BE2C (cell line): ENCODE data around the gene HTT-AS.
"Not testable (repeated sequence)": the region's sequence is repeated elsewhere in the genome, so short reads cannot be mapped to it uniquely, and the experiment has no call there.

Experiments
- DNase-seq: peaks from one replicate; pipeline ENCODE4 v3.0.0-alpha.2; 2020
- H3K27me3 ChIP-seq: fragments of 250-450 bp; sonication (Bioruptor Pico); 2 replicates; pipeline ENCODE4 v1.5.1; 2020; ENCODE audit warnings: mild to moderate bottlenecking
- H3K36me3 ChIP-seq: fragments of 250-450 bp; sonication (Bioruptor Pico); 2 replicates; pipeline ENCODE4 v1.5.1; 2020; ENCODE audit warnings: mild to moderate bottlenecking
- H3K4me1 ChIP-seq: fragments of 250-450 bp; sonication (Bioruptor Pico); 2 replicates; pipeline ENCODE4 v1.5.1; 2020
- H3K4me3 ChIP-seq: 2 replicates; pipeline ENCODE4 v1.5.1; 2011; ENCODE audit warnings: low read depth, low read length
- H3K9me3 ChIP-seq: fragments of 250-450 bp; sonication (Bioruptor Pico); 2 replicates; pipeline ENCODE4 v1.5.1; 2020
- TF ChIP-seq, protein P1 (sequence below): IDR thresholded peaks from 2 replicates; pipeline ENCODE4 v1.5.1; 2012; ENCODE audit warnings: mild to moderate bottlenecking, low read depth, low read length

The HTT-AS gene

DNA sequence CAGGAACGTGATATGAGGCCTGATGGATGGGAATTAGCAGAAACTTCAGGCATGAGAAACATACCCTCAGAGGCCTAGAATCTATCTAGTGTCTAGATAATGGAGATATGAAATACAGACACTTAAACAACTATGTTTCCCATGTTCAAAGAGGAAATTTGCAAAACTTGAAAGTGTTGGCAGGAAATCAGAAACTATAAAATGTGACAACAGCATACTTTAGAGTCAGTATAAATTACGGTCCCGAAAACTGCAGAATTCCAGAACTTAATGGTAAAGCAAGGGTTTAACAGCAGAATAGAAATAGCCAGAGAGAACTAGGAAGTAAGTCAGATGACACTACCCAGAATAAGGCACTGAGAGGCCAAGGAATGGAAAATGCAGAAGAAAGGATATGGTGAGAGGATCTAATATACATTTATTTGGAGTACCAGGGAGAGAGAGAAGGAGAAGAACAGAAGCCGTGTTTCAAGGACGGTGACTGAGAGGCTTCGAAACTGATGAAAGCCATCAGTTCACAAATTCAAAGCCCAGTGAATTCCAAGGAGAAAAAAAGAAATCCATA lies 7.4 kb downstream of the HTT-AS start:
- Histone ChIP-seq H3K4me3 (no peak overlapping the region), H3K4me1 (no peaks in the 10 kb centered on the region), H3K27me3 (no peaks in the 10 kb centered on the region), H3K9me3 (no peaks in the 10 kb centered on the region), H3K36me3 (no peaks in the 10 kb centered on the region)
- DNase-seq: no peak
- TF ChIP-seq, protein P1, sequence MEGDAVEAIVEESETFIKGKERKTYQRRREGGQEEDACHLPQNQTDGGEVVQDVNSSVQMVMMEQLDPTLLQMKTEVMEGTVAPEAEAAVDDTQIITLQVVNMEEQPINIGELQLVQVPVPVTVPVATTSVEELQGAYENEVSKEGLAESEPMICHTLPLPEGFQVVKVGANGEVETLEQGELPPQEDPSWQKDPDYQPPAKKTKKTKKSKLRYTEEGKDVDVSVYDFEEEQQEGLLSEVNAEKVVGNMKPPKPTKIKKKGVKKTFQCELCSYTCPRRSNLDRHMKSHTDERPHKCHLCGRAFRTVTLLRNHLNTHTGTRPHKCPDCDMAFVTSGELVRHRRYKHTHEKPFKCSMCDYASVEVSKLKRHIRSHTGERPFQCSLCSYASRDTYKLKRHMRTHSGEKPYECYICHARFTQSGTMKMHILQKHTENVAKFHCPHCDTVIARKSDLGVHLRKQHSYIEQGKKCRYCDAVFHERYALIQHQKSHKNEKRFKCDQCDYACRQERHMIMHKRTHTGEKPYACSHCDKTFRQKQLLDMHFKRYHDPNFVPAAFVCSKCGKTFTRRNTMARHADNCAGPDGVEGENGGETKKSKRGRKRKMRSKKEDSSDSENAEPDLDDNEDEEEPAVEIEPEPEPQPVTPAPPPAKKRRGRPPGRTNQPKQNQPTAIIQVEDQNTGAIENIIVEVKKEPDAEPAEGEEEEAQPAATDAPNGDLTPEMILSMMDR: no peak

DNA sequence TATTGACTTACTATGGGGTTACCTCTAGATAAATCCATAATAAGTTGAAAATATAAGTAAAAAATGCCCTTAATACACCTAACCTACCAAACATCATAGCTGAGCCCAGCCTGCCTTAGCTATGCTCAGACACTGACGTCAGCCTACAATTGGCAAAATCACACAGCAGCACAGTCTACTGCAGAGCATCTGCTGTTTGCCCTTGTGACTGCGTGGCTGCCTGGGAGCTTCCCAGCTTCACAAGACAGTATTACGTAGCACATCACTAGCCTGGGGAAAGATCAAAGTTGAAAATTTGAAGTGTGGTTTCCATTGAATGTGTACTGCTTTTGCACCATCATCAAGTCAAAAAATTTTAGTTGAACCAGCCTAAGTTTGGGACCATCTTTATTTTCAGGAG lies 8.8 kb downstream of the HTT-AS start:
- Histone ChIP-seq H3K4me1 (no peaks in the 10 kb centered on the region), H3K9me3 (no peaks in the 10 kb centered on the region), H3K36me3 (no peaks in the 10 kb centered on the region), H3K4me3 (no peak overlapping the region), H3K27me3 (no peaks in the 10 kb centered on the region)
- TF ChIP-seq, protein P1: no peak
- no peak for DNase-seq

DNA sequence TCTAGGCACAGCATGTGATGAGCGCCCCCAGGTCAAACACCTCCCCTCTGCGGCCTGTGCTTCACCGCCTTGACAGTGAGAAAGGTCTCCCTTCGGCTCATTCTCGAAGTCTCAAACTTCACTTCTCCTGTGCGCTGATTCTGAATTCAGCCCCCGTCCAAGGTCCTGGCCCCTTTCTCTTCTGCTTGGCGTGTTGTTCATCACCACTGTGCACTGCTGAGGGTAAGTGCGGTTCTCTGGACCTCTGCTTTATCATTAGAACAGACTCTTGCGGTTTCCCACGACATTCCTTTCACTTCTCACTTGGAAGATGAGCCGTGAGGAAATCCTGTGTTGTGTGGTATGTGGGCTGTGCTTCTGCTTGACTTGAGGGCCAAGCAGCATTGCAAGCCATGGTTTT lies 11.9 kb downstream of the HTT-AS start:
- H3K4me1 ChIP-seq: no peaks in the 10 kb centered on the region
- no peaks in the 10 kb centered on the region for H3K9me3 ChIP-seq
- TF ChIP-seq, protein P1: no peak
- no peak overlapping the region for H3K4me3 ChIP-seq
- DNase-seq: no peak
- H3K36me3 ChIP-seq: no peaks in the 10 kb centered on the region
- no peaks in the 10 kb centered on the region for H3K27me3 ChIP-seq

DNA sequence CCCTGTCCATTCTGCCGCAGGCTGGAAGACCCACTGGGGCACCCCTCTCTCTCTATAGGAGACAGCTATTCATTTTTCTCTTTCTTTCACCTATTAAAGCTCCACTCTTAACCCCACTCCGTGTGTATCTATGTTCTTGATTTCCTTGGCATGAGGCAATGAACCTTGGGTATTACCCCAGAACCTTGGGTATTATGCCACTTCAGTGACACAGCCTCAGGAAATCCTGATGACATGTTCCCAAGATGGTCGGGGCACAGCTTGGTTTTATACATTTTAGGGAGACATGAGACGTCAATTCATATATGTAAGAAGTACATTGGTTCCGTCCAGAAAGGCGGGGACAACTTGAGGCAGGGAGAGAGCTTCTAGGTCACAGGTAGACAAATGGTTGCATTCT lies 13.4 kb downstream of the HTT-AS start:
- H3K4me1 ChIP-seq: no peaks in the 10 kb centered on the region
- no peaks in the 10 kb centered on the region for H3K36me3 ChIP-seq
- no peak for DNase-seq
- H3K4me3 ChIP-seq: no peak overlapping the region
- H3K9me3 ChIP-seq: no peaks in the 10 kb centered on the region
- no peaks in the 10 kb centered on the region for H3K27me3 ChIP-seq
- TF ChIP-seq, protein P1: no peak

DNA sequence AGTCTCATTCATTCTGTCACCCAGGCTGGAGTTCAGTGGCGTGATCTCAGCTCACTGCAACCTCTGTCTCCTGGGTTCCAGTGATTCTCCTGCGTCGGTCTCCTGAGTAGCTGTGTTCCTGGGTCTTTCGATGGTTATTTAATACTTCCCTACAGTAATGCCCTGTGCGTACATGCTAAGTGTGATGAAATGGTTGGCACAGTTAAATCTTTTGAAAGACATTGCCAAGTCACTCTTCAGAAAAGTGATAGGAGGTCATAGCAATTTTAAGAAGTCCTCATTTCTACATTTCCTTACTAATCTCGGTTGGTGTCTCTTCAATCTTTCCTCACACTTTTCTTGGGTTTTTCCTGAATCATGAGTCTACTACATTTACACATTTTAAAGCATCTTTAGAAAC lies 14.4 kb downstream of the HTT-AS start:
- no peak for DNase-seq
- H3K27me3 ChIP-seq: no peaks in the 10 kb centered on the region
- TF ChIP-seq, protein P1: no peak
- H3K4me3 ChIP-seq: no peak overlapping the region
- H3K9me3 ChIP-seq: no peaks in the 10 kb centered on the region
- no peaks in the 10 kb centered on the region for H3K36me3 ChIP-seq
- no peaks in the 10 kb centered on the region for H3K4me1 ChIP-seq

DNA sequence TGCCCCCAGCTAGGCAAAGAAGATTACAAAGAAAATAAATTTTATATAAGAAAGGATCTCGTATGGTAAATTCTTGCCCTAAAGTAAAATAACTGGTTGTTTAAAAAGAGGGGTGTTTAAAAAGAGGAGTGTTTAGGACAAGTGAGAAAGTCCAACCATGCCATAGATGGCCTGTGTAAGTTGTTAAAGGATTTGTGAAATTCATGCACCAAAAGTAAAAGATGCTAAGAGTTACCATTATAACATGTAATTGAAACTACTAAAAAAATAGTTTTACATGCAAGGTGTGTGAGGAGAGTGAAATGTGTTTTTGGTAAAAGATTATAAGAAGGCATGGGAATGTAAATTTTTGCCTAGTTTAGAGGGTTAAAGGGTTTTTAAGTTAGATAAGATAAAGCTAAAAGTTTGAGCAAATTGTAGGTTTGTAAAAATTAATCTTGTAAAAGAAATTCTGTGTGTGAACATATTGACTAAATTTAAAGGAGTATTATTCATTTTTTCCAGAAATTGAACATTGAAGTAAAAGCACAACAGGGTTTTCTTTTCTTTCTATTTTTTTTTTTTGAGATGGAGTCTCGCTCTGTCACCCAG lies 20.1 kb downstream of the HTT-AS start:
- Histone ChIP-seq H3K9me3 (no peaks in the 10 kb centered on the region), H3K4me3 (no peak overlapping the region), H3K27me3 (no peaks in the 10 kb centered on the region), H3K36me3 (no peaks in the 10 kb centered on the region), H3K4me1 (no peaks in the 10 kb centered on the region)
- no peak for DNase-seq
- TF ChIP-seq, protein P1: no peak

DNA sequence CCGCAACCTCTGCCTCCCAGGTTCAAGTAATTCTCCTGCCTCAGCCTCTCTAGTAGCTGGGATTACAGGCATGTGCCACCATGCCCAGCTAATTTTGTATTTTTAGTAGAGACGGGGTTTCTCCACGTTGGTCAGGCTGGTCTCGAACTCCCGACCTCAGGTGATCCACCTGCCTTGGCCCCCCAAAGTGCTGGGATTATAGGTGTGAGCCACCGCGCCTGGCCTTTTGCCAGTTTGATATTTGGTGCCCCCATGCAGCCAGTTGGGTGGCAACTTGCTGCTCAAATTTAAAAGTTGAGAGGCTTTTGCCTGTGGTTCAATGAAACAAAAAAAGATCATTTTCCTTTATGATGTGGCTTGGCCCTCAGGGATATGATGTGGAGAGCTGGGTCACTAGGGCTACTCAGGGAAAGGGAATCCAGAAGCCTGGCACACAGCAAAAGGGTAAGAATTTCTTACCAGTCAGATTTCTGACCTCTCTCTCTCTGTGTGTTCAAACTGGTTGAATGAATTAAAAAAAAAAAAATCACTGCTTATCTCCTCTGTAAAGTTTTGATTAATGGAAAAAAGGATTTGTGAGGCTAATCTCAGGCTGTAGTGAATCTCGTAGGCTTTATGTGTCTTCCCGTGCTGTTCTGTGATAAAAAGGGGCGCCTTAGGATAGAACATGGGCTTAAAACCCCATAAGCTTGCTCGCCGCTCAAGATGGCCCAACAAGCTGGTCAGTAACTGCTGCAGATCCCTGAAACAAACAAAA lies 23.0 kb downstream of the HTT-AS start:
- not testable (repeated sequence) for H3K36me3 ChIP-seq, H3K4me1 ChIP-seq, DNase-seq, H3K4me3 ChIP-seq, H3K27me3 ChIP-seq, H3K9me3 ChIP-seq
